Panc1 (cell line): Measurements from ENCODE around the gene OASL. TPM values are rescaled to one million over a fixed set of nuclear protein-coding genes. Genes with fewer than 3 reads are reported as not detected.

Experiments
- ATAC-seq: fragments of 200-7000 bp; cut with Tn5 transposase; 2 replicates; pipeline ENCODE4 v1.9.1; 2020; ENCODE audit warnings: mild to moderate bottlenecking, moderate library complexity
- BruUV-seq: library from RNA; stranded (reverse); fragments of 400-500 nt; replicated peaks from 2 replicates; lab custom pipeline; 2021; lab: Mats Ljungman, UMichigan
- CTCF ChIA-PET: fragments of 300-600 bp; sonication (Branson Sonifier 250); formaldehyde crosslinking; loops from one replicate; lab custom pipeline; 2022; ENCODE audit warnings: antibody characterized with exemption; lab: Charles Lee
- POLR2A ChIA-PET: fragments of 300-600 bp; sonication (Branson Sonifier 250); formaldehyde crosslinking; loops from one replicate; lab custom pipeline; 2022; ENCODE audit warnings: antibody characterized with exemption; lab: Charles Lee
- DNase-seq: peaks from one replicate; pipeline ENCODE4 v3.0.0-alpha.2; 2010; ENCODE audit warnings: low read depth, low spot score
- H3K27ac ChIP-seq: 2 replicates; pipeline ENCODE4 v1.5.1; 2011; ENCODE audit warnings: mild to moderate bottlenecking, low read length, inconsistent platforms
- H3K27me3 ChIP-seq: fragments of 200-500 bp; sonication (Bioruptor generic); 2 replicates; pipeline ENCODE4 v1.6.0; 2014; ENCODE audit warnings: low read length, inconsistent platforms; ENCODE audit not compliant: control insufficient read depth, insufficient read depth
- H3K36me3 ChIP-seq: fragments of 200-500 bp; sonication (Bioruptor generic); 2 replicates; pipeline ENCODE4 v1.5.1; 2014; ENCODE audit warnings: inconsistent platforms, mild to moderate bottlenecking, low read length, moderate library complexity; ENCODE audit not compliant: control insufficient read depth, insufficient read depth
- H3K4me1 ChIP-seq: 2 replicates; pipeline ENCODE4 v1.5.1; 2011; ENCODE audit warnings: inconsistent platforms, mild to moderate bottlenecking, low read length, moderate library complexity; ENCODE audit not compliant: control insufficient read depth, insufficient read depth
- H3K4me3 ChIP-seq, 2 experiments: 2 replicates each; pipeline ENCODE4 v1.5.1; 2011 to 2012; ENCODE audit warnings: low read depth in 2 of 2, low read length in 2 of 2, mild to moderate bottlenecking in 2 of 2, inconsistent platforms in 1 of 2, moderate library complexity in 1 of 2
- H3K9me3 ChIP-seq: fragments of 200-500 bp; sonication (Bioruptor generic); 2 replicates; pipeline ENCODE4 v1.5.1; 2014; ENCODE audit warnings: low read depth, mild to moderate bottlenecking, inconsistent platforms, low read length, moderate library complexity; ENCODE audit not compliant: control insufficient read depth, insufficient read depth
- POLR2AphosphoS5 ChIP-seq: IDR thresholded peaks from 2 replicates; pipeline ENCODE4 v1.6.1; 2012; ENCODE audit warnings: mild to moderate bottlenecking, low read depth, low read length, moderate library complexity
- SIN3A ChIP-seq: IDR thresholded peaks from 2 replicates; pipeline ENCODE4 v1.6.1; 2012; ENCODE audit warnings: low read depth, mild to moderate bottlenecking, low read length, moderate library complexity, borderline replicate concordance; ENCODE audit not compliant: insufficient read depth
- TCF7L2 ChIP-seq: IDR thresholded peaks from 2 replicates; pipeline ENCODE4 v1.6.1; 2011; ENCODE audit warnings: mild to moderate bottlenecking, low read depth, low read length, inconsistent platforms
- in situ Hi-C: cut with HindIII; loops from 2 replicates; pipeline ENCODE4 v1.10.0; 2016; ENCODE audit warnings: low sequenced_read_pairs, low pct_unique_long_range_greater_than_20kb
- intact Hi-C: fragments of 100-400 bp; cut with micrococcal nuclease; formaldehyde crosslinking; loops from one replicate; pipeline ENCODE4 v1.10.0; 2022; ENCODE audit not compliant: unreplicated experiment
- total RNA-seq: library from RNA; stranded (reverse); gene quantifications from one replicate; pipeline ENCODE4 v1.2.1, GENCODE V29; 2021; ENCODE audit not compliant: unreplicated experiment
- TF ChIP-seq, protein P1 (sequence below), 2 experiments: IDR thresholded peaks; 2 replicates each; pipeline ENCODE4 v1.6.1; 2011 to 2012; ENCODE audit warnings: low read depth in 2 of 2, control low read depth in 1 of 2, low read length in 1 of 2, mild to moderate bottlenecking in 1 of 2, moderate library complexity in 1 of 2; ENCODE audit not compliant: insufficient read depth in 1 of 2
- TF ChIP-seq, protein P2 (sequence below): fragments of 450-650 bp; IDR thresholded peaks from 2 replicates; pipeline ENCODE4 v1.5.1; 2017; ENCODE audit warnings: mild to moderate bottlenecking

The OASL gene
- total RNA-seq, 1 experiment from 2014 or later = 21.1 TPM

DNA sequence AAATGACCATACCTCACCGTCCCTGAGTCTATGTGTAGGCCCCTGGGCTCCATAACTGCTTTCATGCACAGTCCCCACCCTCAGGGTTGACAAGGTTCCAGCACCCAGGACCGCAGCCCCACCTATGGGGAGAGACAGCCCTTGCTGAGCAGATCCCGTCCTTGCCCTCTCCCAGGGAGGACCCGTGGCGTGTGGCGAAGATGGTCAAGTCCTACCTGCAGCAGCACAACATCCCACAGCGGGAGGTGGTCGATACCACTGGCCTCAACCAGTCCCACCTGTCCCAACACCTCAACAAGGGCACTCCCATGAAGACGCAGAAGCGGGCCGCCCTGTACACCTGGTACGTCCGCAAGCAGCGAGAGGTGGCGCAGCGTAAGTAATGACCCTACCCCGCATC lies 50.4 kb downstream of the OASL start:
- in situ Hi-C loops = no loop called here
- Histone ChIP-seq H3K4me1 (0 out of 2 replicates have a peak, but pooled peaks cover 6% of the 10 kb centered on the region), H3K9me3 (no peaks in the 10 kb centered on the region), H3K27ac (no peak overlapping the region), H3K27me3 (no peaks in the 10 kb centered on the region), H3K4me3 (no peak overlapping the region), H3K36me3 (no peaks in the 10 kb centered on the region)
- TF ChIP-seq POLR2AphosphoS5 = no peak
- TF ChIP-seq, protein P1, sequence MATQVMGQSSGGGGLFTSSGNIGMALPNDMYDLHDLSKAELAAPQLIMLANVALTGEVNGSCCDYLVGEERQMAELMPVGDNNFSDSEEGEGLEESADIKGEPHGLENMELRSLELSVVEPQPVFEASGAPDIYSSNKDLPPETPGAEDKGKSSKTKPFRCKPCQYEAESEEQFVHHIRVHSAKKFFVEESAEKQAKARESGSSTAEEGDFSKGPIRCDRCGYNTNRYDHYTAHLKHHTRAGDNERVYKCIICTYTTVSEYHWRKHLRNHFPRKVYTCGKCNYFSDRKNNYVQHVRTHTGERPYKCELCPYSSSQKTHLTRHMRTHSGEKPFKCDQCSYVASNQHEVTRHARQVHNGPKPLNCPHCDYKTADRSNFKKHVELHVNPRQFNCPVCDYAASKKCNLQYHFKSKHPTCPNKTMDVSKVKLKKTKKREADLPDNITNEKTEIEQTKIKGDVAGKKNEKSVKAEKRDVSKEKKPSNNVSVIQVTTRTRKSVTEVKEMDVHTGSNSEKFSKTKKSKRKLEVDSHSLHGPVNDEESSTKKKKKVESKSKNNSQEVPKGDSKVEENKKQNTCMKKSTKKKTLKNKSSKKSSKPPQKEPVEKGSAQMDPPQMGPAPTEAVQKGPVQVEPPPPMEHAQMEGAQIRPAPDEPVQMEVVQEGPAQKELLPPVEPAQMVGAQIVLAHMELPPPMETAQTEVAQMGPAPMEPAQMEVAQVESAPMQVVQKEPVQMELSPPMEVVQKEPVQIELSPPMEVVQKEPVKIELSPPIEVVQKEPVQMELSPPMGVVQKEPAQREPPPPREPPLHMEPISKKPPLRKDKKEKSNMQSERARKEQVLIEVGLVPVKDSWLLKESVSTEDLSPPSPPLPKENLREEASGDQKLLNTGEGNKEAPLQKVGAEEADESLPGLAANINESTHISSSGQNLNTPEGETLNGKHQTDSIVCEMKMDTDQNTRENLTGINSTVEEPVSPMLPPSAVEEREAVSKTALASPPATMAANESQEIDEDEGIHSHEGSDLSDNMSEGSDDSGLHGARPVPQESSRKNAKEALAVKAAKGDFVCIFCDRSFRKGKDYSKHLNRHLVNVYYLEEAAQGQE (IDR thresholded peaks at IDR 0.05; ENCODE audit: insufficient read depth in 1 of 2, low read depth in 2 of 2, low read length in 1 of 2) = no peak
- TF ChIP-seq TCF7L2 = no peak
- TF ChIP-seq, protein P2, sequence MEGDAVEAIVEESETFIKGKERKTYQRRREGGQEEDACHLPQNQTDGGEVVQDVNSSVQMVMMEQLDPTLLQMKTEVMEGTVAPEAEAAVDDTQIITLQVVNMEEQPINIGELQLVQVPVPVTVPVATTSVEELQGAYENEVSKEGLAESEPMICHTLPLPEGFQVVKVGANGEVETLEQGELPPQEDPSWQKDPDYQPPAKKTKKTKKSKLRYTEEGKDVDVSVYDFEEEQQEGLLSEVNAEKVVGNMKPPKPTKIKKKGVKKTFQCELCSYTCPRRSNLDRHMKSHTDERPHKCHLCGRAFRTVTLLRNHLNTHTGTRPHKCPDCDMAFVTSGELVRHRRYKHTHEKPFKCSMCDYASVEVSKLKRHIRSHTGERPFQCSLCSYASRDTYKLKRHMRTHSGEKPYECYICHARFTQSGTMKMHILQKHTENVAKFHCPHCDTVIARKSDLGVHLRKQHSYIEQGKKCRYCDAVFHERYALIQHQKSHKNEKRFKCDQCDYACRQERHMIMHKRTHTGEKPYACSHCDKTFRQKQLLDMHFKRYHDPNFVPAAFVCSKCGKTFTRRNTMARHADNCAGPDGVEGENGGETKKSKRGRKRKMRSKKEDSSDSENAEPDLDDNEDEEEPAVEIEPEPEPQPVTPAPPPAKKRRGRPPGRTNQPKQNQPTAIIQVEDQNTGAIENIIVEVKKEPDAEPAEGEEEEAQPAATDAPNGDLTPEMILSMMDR = no peak
- no peak for TF ChIP-seq SIN3A
- no peak for DNase-seq
- ChIA-PET CTCF (no interaction called here), POLR2A (no interaction called here)
- intact Hi-C loops = no loop called here
- no peak for ATAC-seq
- no TSS peak for BruUV-seq

DNA sequence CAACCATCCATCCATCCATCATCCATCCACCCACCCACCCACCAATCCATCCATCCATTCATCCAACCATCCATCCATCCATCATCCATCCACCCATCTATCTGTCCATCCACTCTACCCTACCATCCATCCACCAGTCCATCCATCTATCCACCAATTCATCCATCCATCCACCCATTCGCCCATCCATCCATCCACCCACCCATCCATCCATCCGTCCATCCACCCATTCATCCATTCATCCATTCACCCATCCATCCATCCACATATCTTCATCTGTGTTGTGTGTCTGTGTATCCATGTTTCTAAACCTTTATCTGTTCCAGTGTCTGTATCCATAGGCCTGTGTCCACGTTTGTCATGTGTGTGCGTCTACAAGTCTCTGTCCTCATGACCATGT lies 50.8 kb downstream of the OASL start:
- DNase-seq (no peak), ATAC-seq (no peak)
- H3K9me3 ChIP-seq = no peaks in the 10 kb centered on the region
- POLR2A ChIA-PET = no interaction called here
- no peaks in the 10 kb centered on the region for H3K36me3 ChIP-seq
- no TSS peak for BruUV-seq
- H3K27me3 ChIP-seq = no peaks in the 10 kb centered on the region
- TF ChIP-seq, protein P2 = no peak
- TF ChIP-seq, protein P1 (IDR thresholded peaks at IDR 0.05; ENCODE audit: insufficient read depth in 1 of 2, low read depth in 2 of 2, low read length in 1 of 2) = no peak
- TF ChIP-seq TCF7L2 (no peak), SIN3A (no peak), POLR2AphosphoS5 (no peak)
- in situ Hi-C loops = no loop called here
- H3K4me3 ChIP-seq = no peak overlapping the region
- intact Hi-C loops = no loop called here
- no peak overlapping the region for H3K27ac ChIP-seq
- 0 out of 2 replicates have a peak, but pooled peaks cover 6% of the 10 kb centered on the region for H3K4me1 ChIP-seq
- CTCF ChIA-PET = no interaction called here
